GM23338 (cell line): ENCODE results near the gene DNAJC13.

Source experiments
- CREB1 ChIP-seq: fragments of 250-450 bp; sonication (Bioruptor Pico); IDR thresholded peaks from 2 replicates; pipeline ENCODE4 v1.5.0; 2020; ENCODE audit warnings: low read depth, mild to moderate bottlenecking, moderate library complexity
- EZH2 ChIP-seq: fragments of 200-600 bp; sonication (generic); IDR thresholded peaks from one replicate; pipeline ENCODE4 v1.8.0; 2017; ENCODE audit warnings: antibody characterized with exemption, mild to moderate bottlenecking, low read depth; ENCODE audit not compliant: unreplicated experiment
- EZH2phosphoT487 ChIP-seq: fragments of 200-600 bp; sonication (generic); IDR thresholded peaks from one replicate; pipeline ENCODE4 v1.8.1; 2018; ENCODE audit warnings: antibody characterized with exemption; ENCODE audit not compliant: unreplicated experiment
- JUNB ChIP-seq: IDR thresholded peaks from one replicate; pipeline ENCODE4 v1.6.1; 2016; ENCODE audit warnings: antibody characterized with exemption; ENCODE audit not compliant: unreplicated experiment
- NANOG ChIP-seq: IDR thresholded peaks from 2 replicates; pipeline ENCODE4 v1.6.1; 2016; ENCODE audit warnings: antibody characterized with exemption, borderline replicate concordance
- POLR2AphosphoS5 ChIP-seq: IDR thresholded peaks from 2 replicates; pipeline ENCODE4 v1.6.1; 2016; ENCODE audit warnings: antibody characterized with exemption, low read depth
- REST ChIP-seq: IDR thresholded peaks from one replicate; pipeline ENCODE4 v1.6.1; 2018; ENCODE audit warnings: antibody characterized with exemption; ENCODE audit not compliant: unreplicated experiment
- ZNF114 ChIP-seq: fragments of 250-450 bp; sonication (Bioruptor Pico); IDR thresholded peaks from 2 replicates; pipeline ENCODE4 v1.5.0; 2020; ENCODE audit warnings: mild to moderate bottlenecking, moderate library complexity
- ZNF462 ChIP-seq: fragments of 250-450 bp; sonication (Bioruptor Pico); IDR thresholded peaks from 2 replicates; pipeline ENCODE4 v1.5.0; 2020; ENCODE audit warnings: mild to moderate bottlenecking, moderate library complexity
- TF ChIP-seq, protein P1 (sequence below), 2 experiments: fragments of 200-600 bp in 1 of 2; sonication (generic) in 1 of 2; conservative IDR thresholded peaks; 2 replicates each; pipeline versions ENCODE4 v1.5.1 to v1.6.1; 2016 to 2017; ENCODE audit warnings: antibody characterized with exemption in 2 of 2, low read depth in 2 of 2, mild to moderate bottlenecking in 2 of 2, moderate library complexity in 1 of 2

- TF ChIP-seq, protein P1, sequence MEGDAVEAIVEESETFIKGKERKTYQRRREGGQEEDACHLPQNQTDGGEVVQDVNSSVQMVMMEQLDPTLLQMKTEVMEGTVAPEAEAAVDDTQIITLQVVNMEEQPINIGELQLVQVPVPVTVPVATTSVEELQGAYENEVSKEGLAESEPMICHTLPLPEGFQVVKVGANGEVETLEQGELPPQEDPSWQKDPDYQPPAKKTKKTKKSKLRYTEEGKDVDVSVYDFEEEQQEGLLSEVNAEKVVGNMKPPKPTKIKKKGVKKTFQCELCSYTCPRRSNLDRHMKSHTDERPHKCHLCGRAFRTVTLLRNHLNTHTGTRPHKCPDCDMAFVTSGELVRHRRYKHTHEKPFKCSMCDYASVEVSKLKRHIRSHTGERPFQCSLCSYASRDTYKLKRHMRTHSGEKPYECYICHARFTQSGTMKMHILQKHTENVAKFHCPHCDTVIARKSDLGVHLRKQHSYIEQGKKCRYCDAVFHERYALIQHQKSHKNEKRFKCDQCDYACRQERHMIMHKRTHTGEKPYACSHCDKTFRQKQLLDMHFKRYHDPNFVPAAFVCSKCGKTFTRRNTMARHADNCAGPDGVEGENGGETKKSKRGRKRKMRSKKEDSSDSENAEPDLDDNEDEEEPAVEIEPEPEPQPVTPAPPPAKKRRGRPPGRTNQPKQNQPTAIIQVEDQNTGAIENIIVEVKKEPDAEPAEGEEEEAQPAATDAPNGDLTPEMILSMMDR (conservative IDR thresholded peaks at IDR 0.05; ENCODE audit: low read depth in 2 of 2), result no peak
- TF ChIP-seq REST, result no peak
- TF ChIP-seq ZNF114, result no peak
- no peak for TF ChIP-seq EZH2phosphoT487
- no peak for TF ChIP-seq POLR2AphosphoS5
- no peak for TF ChIP-seq EZH2
- no peak for TF ChIP-seq JUNB
- no peak for TF ChIP-seq ZNF462 (CRISPR knock-in tag)
- no peak for TF ChIP-seq NANOG
- TF ChIP-seq CREB1 (CRISPR knock-in tag), result no peak
These were observed 139.3 kb downstream of the DNAJC13 start for GRCh38 chr3:132556508-132557159.
